Activated naive CD4-positive, alpha-beta T cell treated with anti-CD3 and anti-CD28 coated beads for 36 hours (primary cell): ENCODE results near the gene CCN5. TPM values are rescaled to one million over a fixed set of nuclear protein-coding genes. Genes with fewer than 3 reads are reported as not detected.

ENCODE experiments used
- CTCF ChIA-PET: fragments of 350-600 bp; sonication (Branson Sonifier 250); formaldehyde crosslinking; loops from one replicate; lab custom pipeline; 2021; ENCODE audit warnings: antibody characterized with exemption; lab: Charles Lee
- DNase-seq: peaks from one replicate; pipeline ENCODE4 v3.0.0-alpha.2; 2020
- H3K27ac Mint-ChIP-seq: one replicate; pipeline ENCODE4 v1.8.0; 2021; ENCODE audit warnings: mild to moderate bottlenecking, mixed read lengths
- H3K27me3 Mint-ChIP-seq: one replicate; pipeline ENCODE4 v1.8.0; 2021; ENCODE audit warnings: low read depth, mixed read lengths
- H3K36me3 Mint-ChIP-seq: one replicate; pipeline ENCODE4 v1.8.0; 2021; ENCODE audit warnings: low read depth, mixed read lengths
- H3K4me1 Mint-ChIP-seq: one replicate; pipeline ENCODE4 v1.8.0; 2021; ENCODE audit warnings: low read depth, mixed read lengths
- H3K4me3 Mint-ChIP-seq: one replicate; pipeline ENCODE4 v1.8.0; 2021; ENCODE audit warnings: mild to moderate bottlenecking, moderate library complexity, mixed read lengths
- H3K9me3 Mint-ChIP-seq: one replicate; pipeline ENCODE4 v1.8.0; 2021; ENCODE audit warnings: mixed read lengths
- intact Hi-C: fragments of 100-400 bp; cut with micrococcal nuclease; formaldehyde crosslinking; loops from one replicate; pipeline ENCODE4 v1.15.1; 2023
- total RNA-seq, 2 experiments: library from RNA; stranded (reverse); gene quantifications; one replicate each; pipeline ENCODE4 v1.2.3, GENCODE V29; 2021

Gene CCN5
- total RNA-seq, 2 experiments from 2014 or later: not detected

DNA sequence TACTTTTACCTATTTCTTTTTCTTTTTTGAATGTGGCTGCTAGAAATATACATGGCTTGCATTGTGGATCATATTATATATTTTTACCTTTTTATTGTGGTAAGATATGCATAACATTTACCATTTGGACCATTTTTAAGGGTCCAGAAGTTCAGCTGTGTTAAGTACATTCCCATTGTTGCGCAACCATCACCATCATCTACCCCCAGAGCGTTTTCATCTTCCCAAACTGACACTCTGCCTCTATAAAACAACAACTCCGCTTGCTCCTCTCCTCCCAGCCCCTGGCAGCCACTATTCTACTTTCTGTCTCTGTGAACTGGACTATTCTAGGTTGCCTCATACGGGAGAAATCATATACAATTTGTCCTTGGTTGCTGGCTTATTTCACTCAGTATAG lies 28.2 kb upstream of the CCN5 start:
- intact Hi-C loops: loop anchor here (10.0 kb wide), 1 partner anchor 408 kb away; no protein-coding TSS in a partner anchor
- no peak overlapping the region for H3K27ac Mint-ChIP-seq
- CTCF ChIA-PET: interaction anchor here (3.3 to 6.3 kb wide), 3 partner anchors 45 to 180 kb away, joined by 15 to 90 read pairs (median 19); no protein-coding TSS in a partner anchor
- no peak overlapping the region for H3K4me3 Mint-ChIP-seq
- no peaks in the 10 kb centered on the region for H3K27me3 Mint-ChIP-seq
- H3K36me3 Mint-ChIP-seq: no peaks in the 10 kb centered on the region
- H3K9me3 Mint-ChIP-seq: no peaks in the 10 kb centered on the region
- no peak for DNase-seq
- H3K4me1 Mint-ChIP-seq: peaks cover 4% of the 10 kb centered on the region

DNA sequence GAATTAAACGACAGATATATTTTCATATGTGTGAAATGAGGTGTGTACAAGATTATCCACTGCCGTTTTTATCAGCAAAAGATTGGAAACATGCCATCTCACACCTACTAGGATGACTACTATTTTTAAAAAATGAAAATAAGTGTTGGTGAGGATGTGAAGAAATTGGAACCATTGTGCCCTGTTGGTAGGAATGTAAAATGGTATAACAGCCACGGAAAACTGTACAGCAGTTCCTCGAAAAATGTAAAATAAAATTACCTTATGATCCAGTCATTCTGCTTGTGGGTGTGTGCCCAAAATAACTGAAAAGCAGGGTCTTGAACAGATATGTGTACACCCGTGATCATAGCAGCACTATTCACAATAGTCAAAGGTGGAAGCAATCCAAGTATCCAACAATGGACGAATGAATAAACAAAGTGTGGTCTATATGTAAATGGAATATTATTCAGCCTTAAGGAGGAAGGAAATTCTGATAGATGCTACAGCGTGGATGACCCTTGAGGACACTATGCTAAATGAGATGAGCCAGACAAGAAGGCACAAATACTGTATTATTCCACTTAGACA lies 27.0 kb upstream of the CCN5 start:
- intact Hi-C loops: loop anchor here (10.0 kb wide), 1 partner anchor 407 kb away; no protein-coding TSS in a partner anchor
- no peak for DNase-seq
- Mint-ChIP-seq H3K27me3 (no peaks in the 10 kb centered on the region), H3K27ac (no peak overlapping the region), H3K9me3 (no peaks in the 10 kb centered on the region), H3K4me3 (no peak overlapping the region), H3K4me1 (peaks cover 4% of the 10 kb centered on the region), H3K36me3 (no peaks in the 10 kb centered on the region)
- CTCF ChIA-PET: no interaction called here

DNA sequence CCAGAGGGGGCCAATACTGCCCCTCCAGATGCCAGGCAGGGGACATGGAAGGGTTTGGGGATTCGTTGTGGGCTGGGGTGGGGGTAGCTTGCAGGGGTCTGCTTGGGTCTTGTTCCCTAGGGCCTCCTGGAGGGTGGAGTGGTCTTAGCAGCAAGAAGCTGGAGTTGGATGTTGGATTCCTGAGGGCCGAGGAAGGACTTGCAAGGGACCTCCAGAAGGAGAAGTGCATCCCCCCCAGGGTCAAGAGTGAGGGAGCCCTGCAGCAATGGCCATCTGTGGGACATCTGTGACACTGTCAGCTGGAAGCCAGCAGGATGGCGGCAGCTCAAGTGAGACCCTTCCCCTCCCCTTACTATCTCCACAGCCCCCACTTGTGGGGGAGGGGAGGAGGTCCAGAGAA lies 25.4 kb upstream of the CCN5 start:
- no peak overlapping the region for H3K27ac Mint-ChIP-seq
- CTCF ChIA-PET: interaction anchor here (0.5 to 1.4 kb wide), 3 partner anchors 43 to 230 kb away, joined by 3 to 6 read pairs (median 5); no protein-coding TSS in a partner anchor
- intact Hi-C loops: loop anchor here (10.0 kb wide), 1 partner anchor 405 kb away; no protein-coding TSS in a partner anchor

DNA sequence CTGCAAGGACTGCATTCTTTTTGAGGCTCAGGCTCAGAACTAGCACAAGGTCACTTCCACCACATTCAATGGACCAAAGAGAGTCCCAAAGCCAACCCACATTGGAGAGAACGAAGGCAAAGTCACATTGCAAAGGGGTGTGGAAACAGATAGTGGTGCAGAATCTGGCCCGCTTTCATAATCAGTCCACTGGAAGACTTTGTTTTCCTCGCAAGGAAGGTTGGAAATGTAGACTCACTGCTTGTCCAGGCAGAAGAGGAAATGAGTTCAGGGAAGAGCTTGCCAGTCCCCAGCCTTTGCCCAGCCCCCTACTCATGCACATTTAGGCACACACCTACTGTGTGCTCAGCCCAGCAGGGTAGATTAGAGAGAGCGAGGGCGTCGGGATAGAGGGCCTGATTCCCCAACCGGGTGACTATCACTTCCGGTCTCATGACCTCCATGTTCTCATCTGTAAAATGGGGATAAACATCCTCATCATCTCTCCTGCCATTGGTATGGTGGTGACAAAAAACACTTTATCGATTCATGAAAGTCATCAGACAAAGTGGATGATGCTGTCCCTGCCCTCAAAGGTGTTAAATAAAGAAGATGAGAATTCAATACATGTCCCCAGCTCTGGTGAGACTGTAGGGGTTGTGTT lies 24.3 kb upstream of the CCN5 start:
- CTCF ChIA-PET: no interaction called here
- Mint-ChIP-seq H3K4me3 (no peak overlapping the region), H3K27ac (no peak overlapping the region), H3K36me3 (no peaks in the 10 kb centered on the region), H3K27me3 (no peaks in the 10 kb centered on the region), H3K9me3 (no peaks in the 10 kb centered on the region), H3K4me1 (peaks cover 6% of the 10 kb centered on the region)
- no peak for DNase-seq
- intact Hi-C loops: no loop called here

More for the DNA sequence above, 25.4 kb upstream of the CCN5 start:
- Mint-ChIP-seq H3K27me3 (no peaks in the 10 kb centered on the region), H3K9me3 (no peaks in the 10 kb centered on the region), H3K36me3 (no peaks in the 10 kb centered on the region), H3K4me1 (peaks cover 4% of the 10 kb centered on the region), H3K4me3 (no peak overlapping the region)
- no peak for DNase-seq

DNA sequence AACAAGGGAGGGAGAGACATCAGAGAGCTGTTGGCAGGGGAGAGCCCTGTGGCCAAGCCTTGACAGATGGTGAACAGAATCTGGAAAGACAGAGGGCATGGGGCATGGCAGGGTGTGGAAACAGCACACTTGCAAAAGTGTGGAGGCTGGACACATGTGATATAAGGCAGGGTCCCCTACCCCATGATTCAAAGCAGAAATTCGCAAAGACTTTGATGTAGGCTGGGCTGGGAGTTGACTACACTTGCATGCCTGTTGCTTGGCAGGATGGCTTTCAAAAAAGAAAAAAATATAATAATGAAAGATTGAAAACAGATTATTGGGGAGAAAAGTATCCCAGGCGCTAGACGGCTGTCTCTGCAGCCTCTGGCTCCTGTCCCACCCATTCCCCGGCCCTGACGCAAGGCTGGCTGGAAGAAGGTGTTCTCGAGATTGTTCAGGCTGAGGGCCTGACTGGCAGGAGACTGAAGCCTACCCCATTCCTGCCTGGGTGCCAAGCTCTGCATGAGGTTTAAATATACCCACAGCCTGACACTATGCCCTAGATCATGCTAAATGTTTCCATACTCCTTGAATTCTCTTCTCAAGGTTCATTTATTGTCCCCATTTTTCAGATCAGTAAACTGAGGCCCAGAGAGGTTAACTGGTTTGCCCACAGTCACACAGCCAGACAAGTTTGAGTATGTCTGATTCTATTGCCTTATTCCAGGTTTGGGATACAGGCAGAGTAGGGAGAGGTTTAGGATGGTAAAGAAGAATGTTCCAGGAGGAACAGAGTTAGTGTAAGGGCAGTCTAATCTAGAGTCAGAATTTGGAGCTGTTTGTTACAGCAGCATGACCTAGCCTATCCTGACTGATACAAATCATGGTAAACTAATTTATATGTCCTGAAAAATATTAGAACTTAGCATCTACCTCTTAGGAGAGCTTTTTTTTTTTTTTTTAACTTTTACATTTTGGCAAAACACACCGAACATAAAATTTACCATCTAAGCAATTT lies 23.4 kb upstream of the CCN5 start:
- CTCF ChIA-PET: no interaction called here
- Mint-ChIP-seq H3K4me3 (no peak overlapping the region), H3K4me1 (peaks cover 10% of the 10 kb centered on the region), H3K36me3 (no peaks in the 10 kb centered on the region), H3K27ac (no peak overlapping the region), H3K27me3 (no peaks in the 10 kb centered on the region), H3K9me3 (no peaks in the 10 kb centered on the region)
- intact Hi-C loops: no loop called here
- DNase-seq: no peak

DNA sequence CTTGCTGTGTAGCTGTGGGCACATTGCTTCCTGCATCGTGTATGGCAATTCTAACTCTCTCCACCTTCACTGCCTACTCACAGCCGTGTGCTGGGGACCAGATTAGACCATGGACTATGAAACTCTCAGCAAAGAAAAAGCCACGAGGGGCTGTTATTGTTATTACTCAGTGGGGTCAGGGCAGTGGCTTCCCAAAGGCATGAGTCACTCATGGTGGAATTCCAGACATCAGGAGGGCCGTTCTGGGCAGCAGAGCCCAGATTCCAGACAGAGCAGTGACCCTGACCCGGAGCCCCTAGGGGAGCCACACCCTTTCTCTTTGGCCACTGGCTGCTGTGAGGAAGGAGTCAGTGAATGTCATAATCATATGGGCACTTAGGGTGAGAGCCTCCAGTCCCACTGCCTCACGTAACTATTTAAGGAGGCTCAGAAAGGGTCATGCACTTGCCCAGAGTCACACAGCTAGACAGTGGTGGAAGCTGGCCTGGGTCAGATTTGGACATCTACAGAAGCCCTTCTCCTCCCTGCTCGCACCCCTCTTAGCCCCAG lies 22.2 kb upstream of the CCN5 start:
- no peak overlapping the region for H3K4me3 Mint-ChIP-seq
- H3K9me3 Mint-ChIP-seq: no peaks in the 10 kb centered on the region
- H3K27me3 Mint-ChIP-seq: no peaks in the 10 kb centered on the region
- no peaks in the 10 kb centered on the region for H3K36me3 Mint-ChIP-seq
- CTCF ChIA-PET: interaction anchor here (1.7 kb wide), 1 partner anchor 174 kb away, joined by 7 read pairs; no protein-coding TSS in a partner anchor
- peaks cover 10% of the 10 kb centered on the region for H3K4me1 Mint-ChIP-seq
- no peak overlapping the region for H3K27ac Mint-ChIP-seq
- intact Hi-C loops: no loop called here
- no peak for DNase-seq

DNA sequence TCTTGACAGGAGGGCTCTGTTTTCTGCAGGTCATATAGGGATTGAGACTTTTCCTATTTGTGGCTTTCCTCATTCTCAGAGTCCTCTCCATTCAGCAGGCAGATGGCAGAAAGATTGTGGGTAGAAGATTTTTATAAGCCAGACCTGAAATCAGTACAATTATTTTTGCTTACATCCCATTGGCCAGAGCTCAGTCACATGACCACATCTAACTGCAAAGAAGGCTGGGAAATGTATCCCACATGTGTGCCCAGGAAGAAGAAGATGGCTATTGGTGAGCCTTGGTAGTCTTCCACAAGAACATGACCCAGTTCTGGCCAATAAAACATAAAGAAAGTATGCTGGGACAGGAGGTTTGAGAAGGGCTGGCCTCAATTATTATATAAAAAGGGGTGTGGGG lies 21.5 kb upstream of the CCN5 start:
- Mint-ChIP-seq H3K36me3 (no peaks in the 10 kb centered on the region), H3K9me3 (no peaks in the 10 kb centered on the region), H3K4me3 (no peak overlapping the region), H3K4me1 (peaks cover 10% of the 10 kb centered on the region), H3K27me3 (no peaks in the 10 kb centered on the region), H3K27ac (no peak overlapping the region)
- CTCF ChIA-PET: interaction anchor here (1.7 kb wide), 1 partner anchor 173 kb away, joined by 7 read pairs; no protein-coding TSS in a partner anchor
- intact Hi-C loops: no loop called here
- DNase-seq: no peak

DNA sequence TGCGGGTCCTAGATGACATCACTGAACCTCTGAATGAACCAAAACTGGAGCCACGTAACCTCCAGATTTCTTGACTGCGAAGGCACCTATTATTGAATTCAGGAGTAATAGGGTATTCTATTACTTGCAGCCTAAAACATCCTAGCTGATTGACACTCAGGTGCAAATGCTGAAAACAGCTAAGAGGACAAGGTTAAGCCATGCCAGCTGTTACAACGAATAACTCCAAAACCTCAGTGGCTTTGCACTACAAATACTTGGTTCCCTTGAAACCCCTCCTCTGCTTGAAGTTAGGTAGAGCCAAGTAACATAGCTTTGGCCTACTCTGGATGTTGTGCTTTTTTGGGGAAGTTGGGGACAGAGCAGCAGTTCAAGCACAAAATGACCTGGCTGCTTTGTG lies 21.0 kb upstream of the CCN5 start:
- CTCF ChIA-PET: interaction anchor here (1.7 kb wide), 1 partner anchor 173 kb away, joined by 7 read pairs; no protein-coding TSS in a partner anchor
- Mint-ChIP-seq H3K9me3 (no peaks in the 10 kb centered on the region), H3K36me3 (no peaks in the 10 kb centered on the region), H3K4me3 (no peak overlapping the region), H3K27ac (no peak overlapping the region), H3K27me3 (no peaks in the 10 kb centered on the region), H3K4me1 (peaks cover 10% of the 10 kb centered on the region)
- DNase-seq: no peak
- intact Hi-C loops: no loop called here

DNA sequence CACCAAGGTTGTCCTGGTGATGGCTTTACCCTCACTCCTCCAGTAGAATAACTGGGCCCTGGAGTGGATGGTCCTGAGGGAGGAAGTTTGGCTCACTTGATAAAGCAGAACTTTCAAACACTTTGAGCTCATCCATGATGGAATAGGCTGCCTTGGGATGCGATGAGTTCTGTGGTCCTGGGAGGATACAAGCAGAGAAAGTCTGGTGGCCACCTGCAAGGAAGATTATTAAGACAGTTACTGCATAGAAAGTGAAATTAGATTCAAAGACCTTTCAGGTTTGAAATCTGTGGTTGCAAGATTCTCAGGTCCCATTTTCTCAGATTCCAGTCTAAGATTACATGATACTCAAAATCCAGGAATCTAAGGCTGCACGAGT lies 19.9 kb upstream of the CCN5 start:
- H3K4me3 Mint-ChIP-seq: no peak overlapping the region
- no peak for DNase-seq
- peaks cover 10% of the 10 kb centered on the region for H3K4me1 Mint-ChIP-seq
- H3K27ac Mint-ChIP-seq: no peak overlapping the region
- intact Hi-C loops: no loop called here
- H3K9me3 Mint-ChIP-seq: no peaks in the 10 kb centered on the region
- CTCF ChIA-PET: no interaction called here
- no peaks in the 10 kb centered on the region for H3K36me3 Mint-ChIP-seq
- no peaks in the 10 kb centered on the region for H3K27me3 Mint-ChIP-seq

DNA sequence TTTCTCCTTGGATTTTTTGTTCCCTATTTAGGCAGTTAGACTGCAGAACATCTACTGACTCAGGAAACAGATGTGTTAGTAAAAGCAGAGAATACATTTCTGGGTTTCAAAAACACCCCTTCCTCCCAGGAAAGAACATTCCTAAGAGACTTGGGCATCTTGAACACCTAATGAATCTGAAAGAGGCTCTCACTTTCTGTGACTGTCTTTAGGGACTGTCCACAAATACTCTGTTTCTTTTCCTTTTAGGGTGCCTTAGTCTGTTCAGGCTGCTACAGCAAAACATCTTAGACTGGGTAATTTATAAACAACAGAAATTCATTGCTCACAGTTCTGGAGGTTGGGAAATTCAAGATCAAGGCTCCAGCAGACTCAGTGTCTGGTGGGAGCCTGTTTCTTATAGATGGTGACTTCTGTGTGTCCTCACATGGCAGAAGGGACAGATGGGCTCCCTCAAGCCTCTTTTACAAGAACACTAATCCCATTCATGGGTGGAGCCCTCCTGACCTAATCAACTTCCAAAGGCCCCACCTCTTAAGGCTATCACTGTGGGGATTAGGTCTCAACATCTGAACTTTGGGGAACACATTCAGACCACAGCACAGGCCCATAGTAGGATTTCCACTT lies 19.4 kb upstream of the CCN5 start:
- Mint-ChIP-seq H3K9me3 (no peaks in the 10 kb centered on the region), H3K4me3 (no peak overlapping the region), H3K36me3 (no peaks in the 10 kb centered on the region), H3K27ac (no peak overlapping the region), H3K4me1 (peaks cover 10% of the 10 kb centered on the region), H3K27me3 (no peaks in the 10 kb centered on the region)
- DNase-seq: no peak
- CTCF ChIA-PET: interaction anchor here (0.9 kb wide), 1 partner anchor 86 kb away, joined by 3 read pairs; no protein-coding TSS in a partner anchor
- intact Hi-C loops: no loop called here

DNA sequence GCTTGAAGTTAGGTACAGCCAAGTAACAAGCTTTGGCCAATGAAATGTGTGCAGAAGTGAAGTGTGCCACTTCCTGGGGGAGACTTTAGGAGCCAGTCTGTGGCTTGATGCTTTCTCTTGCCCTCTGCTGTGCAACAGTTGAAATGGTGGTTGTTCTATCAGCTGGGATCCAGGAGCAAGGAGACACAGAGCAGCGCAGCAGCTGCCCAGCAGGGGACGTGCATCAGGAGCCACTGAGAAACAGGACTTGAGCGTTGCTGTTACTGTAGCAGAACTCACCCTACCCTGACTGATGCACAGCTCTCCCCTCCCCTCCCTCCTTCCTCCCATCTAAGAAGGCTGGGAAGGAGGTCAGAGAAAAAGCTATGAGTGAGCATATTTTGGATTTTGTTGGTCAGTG lies 18.9 kb upstream of the CCN5 start:
- Mint-ChIP-seq H3K4me1 (peaks cover 10% of the 10 kb centered on the region), H3K27ac (no peak overlapping the region), H3K36me3 (no peaks in the 10 kb centered on the region), H3K9me3 (no peaks in the 10 kb centered on the region), H3K27me3 (no peaks in the 10 kb centered on the region), H3K4me3 (no peak overlapping the region)
- CTCF ChIA-PET: interaction anchor here (0.9 to 1.3 kb wide), 2 partner anchors 12 to 86 kb away, joined by 3 read pairs; no protein-coding TSS in a partner anchor
- no peak for DNase-seq
- intact Hi-C loops: no loop called here
